HepG2 (cell line): ENCODE results near the gene THRA. TPM values are rescaled to one million over a fixed set of nuclear protein-coding genes. Genes with fewer than 3 reads are reported as not detected.

Experiments used
- ATAC-seq: fragments of 200-7000 bp; cut with Tn5 transposase; 3 replicates; pipeline ENCODE4 v1.9.1; 2020; ENCODE audit warnings: mild to moderate bottlenecking, moderate library complexity
- BruUV-seq: library from RNA; stranded (reverse); fragments of 400-500 nt; replicated peaks from 2 replicates; lab custom pipeline; 2021; lab: Mats Ljungman, UMichigan
- CTCF ChIA-PET: fragments of 300-600 bp; formaldehyde crosslinking; extraction: SDS; loops from one replicate; lab custom pipeline; 2021; ENCODE audit warnings: low total read pairs, inconsistent platforms, low intra/inter-chr PET ratio; lab: Yijun Ruan, JAX
- POLR2A ChIA-PET: fragments of 350-600 bp; sonication (Branson Sonifier 250); formaldehyde crosslinking; loops from one replicate; lab custom pipeline; 2020; ENCODE audit warnings: antibody characterized with exemption, inconsistent platforms; lab: Yijun Ruan, JAX
- DNase-seq: peaks from one replicate; pipeline ENCODE4 v3.0.0-alpha.2; 2015; ENCODE audit warnings: low spot score
- FAIRE-seq: peaks from 3 replicates; lab custom pipeline; 2011; peaks lifted over from hg19 to GRCh38; lab: Jason Lieb, UNC
- H2AFZ ChIP-seq: one replicate; pipeline ENCODE4 v1.6.1; 2011; ENCODE audit warnings: low read length, inconsistent platforms
- H3K27ac ChIP-seq: fragments of 300-600 bp; 3 replicates; pipeline ENCODE4 v1.8.0; 2011; ENCODE audit warnings: mixed run types, mild to moderate bottlenecking, mixed read lengths, low read length, inconsistent platforms; ENCODE audit not compliant: insufficient read depth; ENCODE audit errors: extremely low read length
- H3K27me3 ChIP-seq, 2 experiments: fragments of 200-600 bp in 1 of 2; 2 replicates in 1 of 2; 3 replicates in 1 of 2; pipeline versions ENCODE4 v1.6.0 to v1.8.0; 2011; ENCODE audit warnings: low read length in 2 of 2, mild to moderate bottlenecking in 2 of 2, moderate library complexity in 2 of 2, inconsistent platforms in 1 of 2; ENCODE audit not compliant: insufficient read depth in 2 of 2, control insufficient read depth in 1 of 2
- H3K36me3 ChIP-seq, 2 experiments: fragments of 200-600 bp in 1 of 2; replicated peaks in 1 of 2; 2 replicates in 1 of 2; 3 replicates in 1 of 2; pipeline versions ENCODE4 v1.5.1 to v1.8.0; 2011; ENCODE audit warnings: low read length in 2 of 2, inconsistent platforms in 1 of 2; ENCODE audit not compliant: insufficient read depth in 2 of 2, control insufficient read depth in 1 of 2
- H3K4me1 ChIP-seq: 2 replicates; pipeline ENCODE4 v1.5.1; 2012; ENCODE audit warnings: low read length, inconsistent platforms; ENCODE audit not compliant: insufficient read depth
- H3K4me2 ChIP-seq: 2 replicates; pipeline ENCODE4 v1.6.0; 2011; ENCODE audit warnings: low read depth, low read length, inconsistent platforms
- H3K4me3 ChIP-seq, 3 experiments: fragments of 200-600 bp in 1 of 3; sonication (generic), shearing (Covaris generic) in 1 of 3; replicated peaks in 1 of 3; 2 replicates each; pipeline ENCODE4 v1.5.1; 2011 to 2016; ENCODE audit warnings: low read length in 3 of 3, inconsistent platforms in 2 of 3, low read depth in 2 of 3, mild to moderate bottlenecking in 2 of 3, control low read depth in 1 of 3, mixed read lengths in 1 of 3; ENCODE audit not compliant: insufficient read depth in 1 of 3
- H3K79me2 ChIP-seq: one replicate; pipeline ENCODE4 v1.6.1; 2011; ENCODE audit warnings: low read length, inconsistent platforms; ENCODE audit not compliant: insufficient read depth
- H3K9ac ChIP-seq: 2 replicates; pipeline ENCODE4 v1.6.0; 2011; ENCODE audit warnings: mild to moderate bottlenecking, low read depth, low read length, inconsistent platforms; ENCODE audit not compliant: insufficient read depth
- H3K9me3 ChIP-seq: 2 replicates; pipeline ENCODE4 v1.5.1; 2012; ENCODE audit warnings: mild to moderate bottlenecking, low read length
- H4K20me1 ChIP-seq: 2 replicates; pipeline ENCODE4 v1.6.0; 2011; ENCODE audit warnings: inconsistent platforms, mild to moderate bottlenecking, low read length, moderate library complexity; ENCODE audit not compliant: insufficient read depth
- CBX2 ChIP-seq, 2 experiments: fragments of 200-600 bp in 1 of 2; sonication (generic); formaldehyde crosslinking in 1 of 2; IDR thresholded peaks; 2 replicates each; pipeline versions ENCODE4 v1.7.0 to v1.8.1; 2018 to 2022; ENCODE audit warnings: low read depth in 2 of 2, low read length in 1 of 2, mild to moderate bottlenecking in 1 of 2, missing genetic modification reagents in 1 of 2
- CHCHD3 ChIP-seq: sonication (generic); formaldehyde crosslinking; IDR thresholded peaks from 2 replicates; pipeline ENCODE4 v1.8.0; 2022; ENCODE audit warnings: mild to moderate bottlenecking, missing genetic modification reagents, moderate library complexity
- CREBL2 ChIP-seq: sonication (generic); formaldehyde crosslinking; IDR thresholded peaks from 2 replicates; pipeline ENCODE4 v1.8.1; 2023; ENCODE audit warnings: missing genetic modification reagents, mild to moderate bottlenecking, borderline replicate concordance
- GPN1 ChIP-seq: sonication (generic); formaldehyde crosslinking; IDR thresholded peaks from 2 replicates; pipeline ENCODE4 v1.5.1; 2020; ENCODE audit warnings: missing genetic modification reagents, borderline replicate concordance
- KAT7 ChIP-seq: IDR thresholded peaks from 2 replicates; pipeline ENCODE4 v1.6.1; 2018; ENCODE audit warnings: borderline replicate concordance, missing compliant biosample characterization
- NAIF1 ChIP-seq: sonication (generic); formaldehyde crosslinking; IDR thresholded peaks from 2 replicates; pipeline ENCODE4 v1.5.0; 2020; ENCODE audit warnings: mild to moderate bottlenecking, missing genetic modification reagents, borderline replicate concordance
- NFIC ChIP-seq: IDR thresholded peaks from 2 replicates; pipeline ENCODE4 v1.6.1; 2012; ENCODE audit warnings: mild to moderate bottlenecking, low read length, inconsistent platforms
- RNF219 ChIP-seq: sonication (generic); formaldehyde crosslinking; IDR thresholded peaks from 2 replicates; pipeline ENCODE4 v1.5.0; 2020; ENCODE audit warnings: mild to moderate bottlenecking, missing genetic modification reagents
- SSRP1 ChIP-seq: IDR thresholded peaks from 2 replicates; pipeline ENCODE4 v1.6.1; 2016; ENCODE audit warnings: control low read depth
- TBL1XR1 ChIP-seq: fragments of 150-350 bp; IDR thresholded peaks from 2 replicates; pipeline ENCODE4 v1.6.1; 2014; ENCODE audit warnings: borderline replicate concordance, low read length; ENCODE audit not compliant: partially characterized antibody
- TRIM24 ChIP-seq: sonication (generic); formaldehyde crosslinking; IDR thresholded peaks from 2 replicates; pipeline ENCODE4 v1.8.0; 2022; ENCODE audit warnings: mild to moderate bottlenecking, missing genetic modification reagents
- ZBTB3 ChIP-seq: sonication (generic); formaldehyde crosslinking; IDR thresholded peaks from 2 replicates; pipeline ENCODE4 v1.4.0; 2020; ENCODE audit warnings: low read depth, mild to moderate bottlenecking, moderate library complexity, missing genetic modification reagents, borderline replicate concordance
- ZFP36 ChIP-seq: fragments of 150-350 bp; IDR thresholded peaks from 2 replicates; pipeline ENCODE4 v1.6.1; 2018; ENCODE audit warnings: borderline replicate concordance, low read length, low read depth; ENCODE audit not compliant: partially characterized antibody
- ZKSCAN8 ChIP-seq: IDR thresholded peaks from 2 replicates; pipeline ENCODE4 v1.6.1; 2016; ENCODE audit warnings: borderline replicate concordance, missing genetic modification reagents, missing compliant biosample characterization
- ZNF17 ChIP-seq: sonication (generic); formaldehyde crosslinking; IDR thresholded peaks from 2 replicates; pipeline ENCODE4 v1.5.0; 2020; ENCODE audit warnings: mild to moderate bottlenecking, missing genetic modification reagents
- ZNF547 ChIP-seq: sonication (generic); formaldehyde crosslinking; IDR thresholded peaks from 2 replicates; pipeline ENCODE4 v1.5.1; 2020; ENCODE audit warnings: mild to moderate bottlenecking, missing genetic modification reagents
- WGBS: methylation state at CpG from one replicate; pipeline ENCODE4 v1.1.6; 2017; ENCODE audit warnings: low lambda C conversion rate; 5-methylcytosine and 5-hydroxymethylcytosine counted together
- in situ Hi-C: cut with HindIII; loops from 2 replicates; pipeline ENCODE4 v1.10.0; 2017; ENCODE audit warnings: low pct_unique_long_range_greater_than_20kb; ENCODE audit not compliant: extremely low pct_ligation_motif_present
- intact Hi-C: fragments of 100-400 bp; cut with micrococcal nuclease; formaldehyde crosslinking; loops from one replicate; pipeline ENCODE4 v1.10.0; 2022; ENCODE audit not compliant: unreplicated experiment
- polyA plus RNA-seq, 8 experiments: library from polyadenylated mRNA; depleted of rRNA in 3 of 8; stranded (reverse) in 7 of 8; unstranded in 1 of 8; fragments of >200 nt; fragmentation: Illumina TruSeq in 4 of 8; extraction: Trizol in 4 of 8; gene quantifications; 2 replicates each; pipeline versions ENCODE4 v1.2.1 to v1.2.3, GENCODE V29; 2011 to 2016; ENCODE audit warnings: low read depth in 4 of 8, missing spikeins in 1 of 8, mixed read lengths in 1 of 8; ENCODE audit not compliant: insufficient read depth in 1 of 8
- total RNA-seq, 5 experiments: library from RNA; depleted of rRNA; stranded (reverse); fragments of >200 nt; fragmentation: Illumina TruSeq; extraction: Trizol; gene quantifications; 2 replicates each; pipeline ENCODE4 v1.2.3, GENCODE V29; 2016; ENCODE audit warnings: low read depth in 1 of 5
- TF ChIP-seq, protein P1 (sequence below): sonication (generic); formaldehyde crosslinking; IDR thresholded peaks from 2 replicates; pipeline ENCODE4 v1.8.1; 2023; ENCODE audit warnings: mild to moderate bottlenecking, moderate library complexity, missing genetic modification reagents
- TF ChIP-seq, protein P2 (sequence below): IDR thresholded peaks from 2 replicates; pipeline ENCODE4 v1.6.1; 2016

The THRA gene
- total and polyA plus RNA-seq, 2 of the 13 experiments (the other 11 are each of a cell fraction or from before 2014, with no cell fraction given): 8.0 to 9.9 TPM

GRCh38 chr17:40123811-40124114 lies 61.0 kb downstream of the THRA start:
- ATAC-seq: no peak
- Histone ChIP-seq H3K4me1 (peaks cover 36% of the 10 kb centered on the region), H3K4me3 (peak overlapping the region; percentile 91 to 98 (median 97)), H3K36me3 (peaks cover 12 to 23% of the 10 kb centered on the region in 2 experiments), H4K20me1 (peaks cover 26% of the 10 kb centered on the region), H3K9me3 (no peaks in the 10 kb centered on the region), H3K4me2 (peak overlapping the region; percentile 91), H3K27me3 (no peaks in the 10 kb centered on the region; a peak in 1 of 5 replicates), H3K27ac (peak overlapping the region; percentile 74), H3K9ac (peak overlapping the region; percentile 97), H2AFZ (no peak overlapping the region), H3K79me2 (peaks cover 56% of the 10 kb centered on the region)
- WGBS: 0% methylated on average over 2 of the region's 2 CpGs
- in situ Hi-C loops: no loop called here
- intact Hi-C loops: loop anchor here (1.0 kb wide), 1 partner anchor 10 kb away; no protein-coding TSS in a partner anchor
- BruUV-seq: TSS peak; percentile 71
- ChIA-PET CTCF (no interaction called here), POLR2A (interaction anchor here (0.8 to 11.1 kb wide), 7 partner anchors 9 to 45 kb away, joined by 3 to 150 read pairs (median 10); partner anchors contain the start of genes CASC3 and NR1D1)
- no peak for FAIRE-seq
- no peak for DNase-seq
- TF ChIP-seq, protein P1, sequence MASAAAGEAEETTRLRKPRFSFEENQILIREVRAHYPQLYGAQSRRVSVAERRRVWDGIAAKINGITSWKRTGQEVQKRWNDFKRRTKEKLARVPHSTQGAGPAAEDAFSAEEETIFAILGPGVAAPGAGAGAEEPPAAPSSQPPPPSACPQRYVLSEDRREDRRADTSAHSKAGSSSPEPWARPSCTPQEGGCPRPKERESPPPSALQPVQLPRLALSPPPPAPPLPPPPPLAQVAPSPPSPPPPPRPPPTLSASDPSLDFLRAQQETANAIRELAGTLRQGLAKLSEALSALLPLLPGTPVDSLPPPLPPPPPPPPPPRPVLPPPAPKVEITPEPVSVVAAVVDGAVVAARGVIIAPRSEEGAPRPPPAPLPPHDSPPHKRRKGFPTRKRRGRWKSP (CRISPR knock-in tag): peak; percentile 51; the same call in 1 of the 2 replicates
- no peak for TF ChIP-seq TRIM24 (CRISPR knock-in tag)
- TF ChIP-seq ZNF547 (CRISPR knock-in tag): 0 out of 2 replicates have a peak, but pooled peaks have one; percentile 8
- TF ChIP-seq TBL1XR1: no peak
- 0 out of 2 replicates have a peak, but pooled peaks have one; percentile 38 for TF ChIP-seq NFIC
- TF ChIP-seq NAIF1 (CRISPR knock-in tag): peak; percentile 74; the same call in 1 of the 2 replicates
- TF ChIP-seq CBX2 (IDR thresholded peaks at IDR 0.05; ENCODE audit: low read depth, low read length): no peak
- no peak for TF ChIP-seq CBX2 (CRISPR knock-in tag; IDR thresholded peaks at IDR 0.05; ENCODE audit: low read depth)
- no peak for TF ChIP-seq SSRP1 (CRISPR knock-in tag)
- TF ChIP-seq RNF219 (CRISPR knock-in tag): peak; percentile 76; the same call in 1 of the 2 replicates
- peak; percentile 45; the same call in 1 of the 2 replicates for TF ChIP-seq CREBL2
- peak; percentile 63; the same call in 1 of the 2 replicates for TF ChIP-seq ZNF17
- no peak for TF ChIP-seq CHCHD3 (CRISPR knock-in tag)
- TF ChIP-seq KAT7 (CRISPR knock-in tag): no peak; the same call in 1 of the 2 replicates
- TF ChIP-seq ZKSCAN8 (CRISPR knock-in tag): no peak
- TF ChIP-seq, protein P2, sequence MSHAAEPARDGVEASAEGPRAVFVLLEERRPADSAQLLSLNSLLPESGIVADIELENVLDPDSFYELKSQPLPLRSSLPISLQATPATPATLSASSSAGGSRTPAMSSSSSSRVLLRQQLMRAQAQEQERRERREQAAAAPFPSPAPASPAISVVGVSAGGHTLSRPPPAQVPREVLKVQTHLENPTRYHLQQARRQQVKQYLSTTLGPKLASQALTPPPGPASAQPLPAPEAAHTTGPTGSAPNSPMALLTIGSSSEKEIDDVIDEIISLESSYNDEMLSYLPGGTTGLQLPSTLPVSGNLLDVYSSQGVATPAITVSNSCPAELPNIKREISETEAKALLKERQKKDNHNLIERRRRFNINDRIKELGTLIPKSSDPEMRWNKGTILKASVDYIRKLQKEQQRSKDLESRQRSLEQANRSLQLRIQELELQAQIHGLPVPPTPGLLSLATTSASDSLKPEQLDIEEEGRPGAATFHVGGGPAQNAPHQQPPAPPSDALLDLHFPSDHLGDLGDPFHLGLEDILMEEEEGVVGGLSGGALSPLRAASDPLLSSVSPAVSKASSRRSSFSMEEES: 0 out of 2 replicates have a peak, but pooled peaks have one; percentile 5
- no peak for TF ChIP-seq GPN1
- 0 out of 2 replicates have a peak, but pooled peaks have one; percentile 14 for TF ChIP-seq ZBTB3 (CRISPR knock-in tag)
- TF ChIP-seq ZFP36: no peak
